Testis (tissue), 3 donors: ENCODE results near the gene TNFRSF17. TPM values are rescaled to one million over a fixed set of nuclear protein-coding genes. Genes with fewer than 3 reads are reported as not detected.
A peak's percentile ranks its signal among the peaks of the same experiment; 100 is the strongest.

ENCODE experiments used
- DNase-seq: peaks from one replicate; pipeline ENCODE4 v3.0.0-alpha.2; 2019
- H3K27ac ChIP-seq, 2 donors: fragments of 200-600 bp; sonication (generic); one replicate each; pipeline ENCODE4 v1.5.1; 2019
- H3K27me3 ChIP-seq: fragments of 200-600 bp; sonication (generic); one replicate; pipeline ENCODE4 v1.5.1; 2019
- H3K36me3 ChIP-seq: fragments of 200-600 bp; sonication (generic); one replicate; pipeline ENCODE4 v1.5.1; 2017; ENCODE audit warnings: low read depth; ENCODE audit errors: missing control alignments
- H3K4me1 ChIP-seq: fragments of 200-600 bp; sonication (generic); one replicate; pipeline ENCODE4 v1.5.1; 2019
- H3K4me3 ChIP-seq, 2 donors: fragments of 200-600 bp; sonication (generic); one replicate each; pipeline ENCODE4 v1.5.1; 2017 to 2019
- H3K9me3 ChIP-seq: fragments of 200-600 bp; sonication (generic); one replicate; pipeline ENCODE4 v1.5.1; 2017
- POLR2A ChIP-seq: fragments of 450-650 bp; IDR thresholded peaks from one replicate; pipeline ENCODE4 v1.6.1; 2017; ENCODE audit warnings: antibody characterized with exemption, mild to moderate bottlenecking, moderate library complexity
- WGBS, 2 donors: methylation state at CpG; one replicate each; pipeline ENCODE4 v1.1.5; 2018; 5-methylcytosine and 5-hydroxymethylcytosine counted together
- intact Hi-C: fragments of 100-400 bp; cut with DNase I; formaldehyde crosslinking; loops from one replicate; pipeline ENCODE4 v1.15.1; 2023; ENCODE audit warnings: low total_unique reads
- polyA plus RNA-seq: library from polyadenylated mRNA; stranded (reverse); fragments of 350-450 nt; fragmentation: Illumina TruSeq; extraction: RNeasy Lipid Tissue Mini Kit (QIAGEN cat#74804); gene quantifications from one replicate; pipeline ENCODE4 v1.2.3, GENCODE V29; 2014; ENCODE audit warnings: low read depth, low replicate concordance; ENCODE audit not compliant: insufficient read depth
- small RNA-seq, 2 donors: library from RNA; depleted of rRNA; stranded (forward); fragments of <200 nt; gene quantifications; one replicate each; pipeline ENCODE3, GENCODE V24; 2016
- total RNA-seq, 2 donors: library from RNA; depleted of rRNA; stranded (reverse); fragments of >200 nt; gene quantifications; one replicate each; pipeline ENCODE4 v1.2.3, GENCODE V29; 2016
- TF ChIP-seq, protein P1 (sequence below), 3 experiments: fragments of 450-650 bp in 2 of 3; fragments of 200-600 bp in 1 of 3; sonication (generic) in 1 of 3; IDR thresholded peaks; one replicate each; pipeline ENCODE4 v1.5.1; 2016 to 2019; ENCODE audit warnings: antibody characterized with exemption in 3 of 3, mild to moderate bottlenecking in 2 of 3, moderate library complexity in 1 of 3

The TNFRSF17 gene
- total and polyA plus RNA-seq, 3 donors from 2014 or later, result 3.2 to 5.2 (median 4.3) TPM

DNA sequence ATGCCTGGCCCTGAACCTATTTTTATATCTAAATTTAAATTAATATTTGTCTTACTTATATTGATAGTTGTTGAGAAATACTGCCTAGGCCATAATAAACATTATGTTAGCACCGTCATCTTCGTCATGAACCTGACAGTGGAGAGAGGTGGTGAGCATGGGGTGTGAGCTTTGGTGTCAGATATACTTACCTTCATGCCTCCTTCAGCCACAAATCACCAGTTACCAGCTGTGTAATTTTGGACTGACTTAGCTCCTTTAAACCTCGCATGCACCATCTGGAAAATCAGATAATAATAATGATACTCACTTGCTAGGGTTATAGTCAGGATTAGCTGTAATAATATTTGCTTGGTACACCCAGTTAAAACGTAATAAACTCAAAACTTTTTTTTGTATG is 46.6 kb downstream of the TNFRSF17 start:
- WGBS, 2 donors, result 85 to 88% methylated on average over 4 of the region's 4 CpGs
- TF ChIP-seq POLR2A, result no peak
- TF ChIP-seq, protein P1, sequence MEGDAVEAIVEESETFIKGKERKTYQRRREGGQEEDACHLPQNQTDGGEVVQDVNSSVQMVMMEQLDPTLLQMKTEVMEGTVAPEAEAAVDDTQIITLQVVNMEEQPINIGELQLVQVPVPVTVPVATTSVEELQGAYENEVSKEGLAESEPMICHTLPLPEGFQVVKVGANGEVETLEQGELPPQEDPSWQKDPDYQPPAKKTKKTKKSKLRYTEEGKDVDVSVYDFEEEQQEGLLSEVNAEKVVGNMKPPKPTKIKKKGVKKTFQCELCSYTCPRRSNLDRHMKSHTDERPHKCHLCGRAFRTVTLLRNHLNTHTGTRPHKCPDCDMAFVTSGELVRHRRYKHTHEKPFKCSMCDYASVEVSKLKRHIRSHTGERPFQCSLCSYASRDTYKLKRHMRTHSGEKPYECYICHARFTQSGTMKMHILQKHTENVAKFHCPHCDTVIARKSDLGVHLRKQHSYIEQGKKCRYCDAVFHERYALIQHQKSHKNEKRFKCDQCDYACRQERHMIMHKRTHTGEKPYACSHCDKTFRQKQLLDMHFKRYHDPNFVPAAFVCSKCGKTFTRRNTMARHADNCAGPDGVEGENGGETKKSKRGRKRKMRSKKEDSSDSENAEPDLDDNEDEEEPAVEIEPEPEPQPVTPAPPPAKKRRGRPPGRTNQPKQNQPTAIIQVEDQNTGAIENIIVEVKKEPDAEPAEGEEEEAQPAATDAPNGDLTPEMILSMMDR (IDR thresholded peaks at IDR 0.05), result no peak
- H3K27ac ChIP-seq, result peak overlapping the region in 1 of 2 donors; percentile 50
- H3K4me3 ChIP-seq, result no peak overlapping the region
- no peak for DNase-seq
- H3K9me3 ChIP-seq, result no peaks in the 10 kb centered on the region
- H3K4me1 ChIP-seq, result no peaks in the 10 kb centered on the region
- H3K36me3 ChIP-seq, result no peaks in the 10 kb centered on the region
- intact Hi-C loops, result no loop called here
- H3K27me3 ChIP-seq, result no peaks in the 10 kb centered on the region

DNA sequence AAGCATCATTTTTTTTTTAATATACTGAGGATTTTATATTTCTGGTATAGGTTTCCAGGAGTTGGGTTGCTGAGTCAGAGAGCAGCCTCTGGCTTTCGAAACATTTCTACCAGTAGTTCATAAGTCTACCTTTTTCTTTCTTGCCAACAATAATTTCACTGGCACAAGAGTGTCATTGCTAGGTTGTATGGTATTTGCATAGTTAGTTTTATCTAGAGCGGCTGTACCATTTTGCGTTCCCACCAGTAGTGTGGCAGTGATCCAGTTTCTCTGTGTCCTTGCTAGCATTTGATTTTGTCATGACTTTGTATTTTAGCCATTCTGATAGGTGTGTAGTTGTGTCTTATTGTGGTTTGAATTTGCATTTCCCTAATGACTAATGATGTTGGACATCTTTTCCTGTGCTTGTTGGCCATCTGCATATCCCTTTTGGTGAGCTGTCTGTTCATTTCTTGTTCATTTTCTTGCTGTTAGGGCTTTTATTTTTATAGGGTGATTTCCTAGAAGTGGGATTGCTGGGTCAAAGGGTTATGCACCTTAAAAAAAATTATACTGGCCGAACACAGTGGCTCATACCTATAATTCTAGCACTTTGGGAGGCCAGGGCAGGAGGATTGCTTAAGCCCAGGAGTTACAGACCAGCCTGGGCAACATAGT is 51.4 kb downstream of the TNFRSF17 start:
- Histone ChIP-seq H3K4me1 (no peaks in the 10 kb centered on the region), H3K9me3 (no peaks in the 10 kb centered on the region), H3K4me3 (no peak overlapping the region), H3K27ac (no peak overlapping the region), H3K27me3 (no peaks in the 10 kb centered on the region), H3K36me3 (no peaks in the 10 kb centered on the region)
- intact Hi-C loops, result no loop called here
- no peak for DNase-seq
- 81 to 83% methylated on average over 4 of the region's 4 CpGs for WGBS, 2 donors
- no peak for TF ChIP-seq POLR2A
- TF ChIP-seq, protein P1 (IDR thresholded peaks at IDR 0.05), result no peak

DNA sequence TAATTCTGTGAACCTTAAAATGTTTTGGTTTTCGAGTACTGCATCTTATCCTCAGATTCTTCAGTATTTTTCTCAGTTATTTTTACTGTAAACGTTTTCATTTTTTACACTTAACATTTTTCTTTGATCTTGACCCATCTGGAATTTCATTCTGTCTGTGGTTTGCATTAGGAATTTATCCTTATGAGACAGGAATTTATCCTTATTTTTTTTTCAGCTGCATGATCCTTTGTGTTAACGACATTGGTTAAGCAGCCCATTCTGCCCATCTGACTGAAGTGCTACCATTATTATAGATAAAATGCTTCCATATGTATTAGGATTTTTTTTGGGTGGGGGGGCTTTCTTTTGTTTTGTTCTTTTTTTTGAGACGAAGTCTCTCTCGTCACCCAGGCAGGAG is 52.5 kb downstream of the TNFRSF17 start:
- intact Hi-C loops, result no loop called here
- no peak for DNase-seq
- Histone ChIP-seq H3K4me3 (no peak overlapping the region), H3K4me1 (no peaks in the 10 kb centered on the region), H3K27ac (no peak overlapping the region), H3K36me3 (no peaks in the 10 kb centered on the region), H3K9me3 (no peaks in the 10 kb centered on the region), H3K27me3 (no peaks in the 10 kb centered on the region)
- WGBS, 2 donors, result 77 to 84% methylated on average over 5 of the region's 5 CpGs
- no peak for TF ChIP-seq POLR2A
- TF ChIP-seq, protein P1 (IDR thresholded peaks at IDR 0.05), result no peak

Small RNA genes within 50 kb of the gene (small RNA-seq; reads per million reads assigned to genes)
- gene AC007216.5 (0 reads per million in 2 donors), gene UBL5P4 (0 reads per million in 2 donors)

Other genes starting within 250 kb of the TNFRSF17 start
- gene TXNDC11, start 222.4 kb upstream of the TNFRSF17 start, total RNA-seq, result 10 to 100 TPM; 42.3 to 45.3 TPM
- 34.4 TPM for gene TXNDC11, start 222.4 kb upstream of the TNFRSF17 start, polyA plus RNA-seq
- 10 to 100 TPM; 41.4 to 48.8 TPM for gene ZC3H7A, start 168.0 kb upstream of the TNFRSF17 start, total RNA-seq
- 24.6 TPM for gene ZC3H7A, start 168.0 kb upstream of the TNFRSF17 start, polyA plus RNA-seq
- 10 to 100 TPM; 79.3 to 97.6 TPM for gene RSL1D1, start 113.7 kb upstream of the TNFRSF17 start, total RNA-seq
- gene RSL1D1, start 113.7 kb upstream of the TNFRSF17 start, polyA plus RNA-seq, result 101 TPM
- gene GSPT1, start 49.3 kb upstream of the TNFRSF17 start, total RNA-seq, result 10 to 100 TPM; 78.5 to 83.9 TPM
- 140 TPM for gene GSPT1, start 49.3 kb upstream of the TNFRSF17 start, polyA plus RNA-seq
- 10 to 100 TPM; 23.9 to 28.7 TPM for gene NPIPB2, start 23.2 kb upstream of the TNFRSF17 start, total RNA-seq
- 30.6 TPM for gene NPIPB2, start 23.2 kb upstream of the TNFRSF17 start, polyA plus RNA-seq
- gene SNX29, start 11.5 kb downstream of the TNFRSF17 start, total RNA-seq, result 10 to 100 TPM; 30.4 to 40.7 TPM
- 19.3 TPM for gene SNX29, start 11.5 kb downstream of the TNFRSF17 start, polyA plus RNA-seq